ENCODE measurements around the gene ZFP90. TPM values are rescaled to one million over a fixed set of nuclear protein-coding genes. Genes with fewer than 3 reads are reported as not detected.

The ZFP90 gene
- polyA plus RNA-seq, 3 donors = 34.6 to 49.1 (median 43.2) TPM

DNA sequence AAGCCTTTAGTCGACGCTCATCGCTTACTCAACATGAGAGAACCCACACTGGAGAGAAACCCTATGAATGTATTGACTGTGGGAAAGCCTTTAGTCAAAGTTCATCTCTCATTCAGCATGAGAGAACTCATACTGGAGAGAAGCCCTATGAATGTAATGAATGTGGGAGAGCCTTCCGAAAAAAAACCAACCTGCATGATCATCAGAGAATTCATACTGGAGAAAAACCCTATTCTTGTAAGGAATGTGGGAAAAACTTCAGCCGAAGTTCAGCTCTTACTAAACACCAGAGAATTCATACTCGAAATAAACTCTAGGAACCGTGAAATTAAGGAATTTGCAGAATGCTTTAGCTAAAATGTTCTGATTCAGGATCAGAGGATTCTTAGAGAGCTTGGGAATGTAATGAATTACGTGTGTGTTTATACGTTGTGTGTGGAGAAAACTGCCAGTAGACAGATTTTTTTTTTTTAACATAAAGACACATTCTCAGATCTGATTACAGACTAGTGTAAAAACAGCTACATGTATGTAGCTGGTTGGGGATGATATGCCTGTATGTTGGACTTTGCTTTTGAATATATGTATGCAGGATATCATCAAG, 25.4 kb downstream of the ZFP90 start:
- DNase-seq = no peak

DNA sequence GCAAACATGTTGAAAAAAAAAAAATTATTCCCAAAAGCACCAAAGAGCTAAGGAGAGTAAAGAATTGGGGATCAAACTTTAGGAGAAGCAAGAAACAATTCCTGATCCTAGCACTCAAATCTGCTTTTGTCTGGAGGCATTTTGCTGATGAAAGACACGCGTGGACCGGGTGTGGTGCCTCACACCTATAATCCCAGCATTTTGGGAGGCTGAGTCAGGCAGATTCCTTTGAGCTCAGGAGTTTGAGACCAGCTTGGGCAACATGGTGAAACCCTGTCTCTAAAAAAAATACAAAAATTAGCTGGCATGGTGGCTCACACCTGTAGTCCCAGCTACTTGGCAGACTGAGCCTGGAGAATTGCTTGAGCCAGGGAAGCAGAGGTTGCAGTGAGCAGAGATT, 35.4 kb downstream of the ZFP90 start:
- no peak for DNase-seq

- no peak for DNase-seq
These were observed 36.0 kb downstream of the ZFP90 start for GRCh38 chr16:68575082-68575481.

DNA sequence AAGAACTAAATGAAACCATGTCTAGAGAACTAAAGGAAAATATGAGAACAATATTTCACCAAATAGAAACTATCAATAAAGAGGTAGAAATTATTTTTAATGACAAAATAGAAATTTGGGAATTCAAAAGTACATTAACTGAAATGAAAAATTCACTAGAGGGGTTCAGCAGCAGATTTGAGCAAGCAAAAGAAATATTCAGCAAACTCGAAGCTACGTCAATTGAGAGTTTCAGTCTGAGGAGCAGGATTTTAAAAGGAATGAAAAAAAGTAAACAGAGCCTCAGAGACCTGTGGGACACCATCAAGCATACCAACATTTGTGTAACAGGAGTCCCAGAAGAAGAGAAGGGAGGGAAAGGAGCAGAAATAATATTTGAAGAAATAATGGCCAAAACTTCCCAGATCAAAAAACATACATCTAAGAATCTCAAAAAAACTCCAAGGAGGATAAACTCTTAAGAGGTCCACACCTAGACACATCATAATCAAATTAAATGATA, 38.3 kb downstream of the ZFP90 start:
- DNase-seq = no peak

DNA sequence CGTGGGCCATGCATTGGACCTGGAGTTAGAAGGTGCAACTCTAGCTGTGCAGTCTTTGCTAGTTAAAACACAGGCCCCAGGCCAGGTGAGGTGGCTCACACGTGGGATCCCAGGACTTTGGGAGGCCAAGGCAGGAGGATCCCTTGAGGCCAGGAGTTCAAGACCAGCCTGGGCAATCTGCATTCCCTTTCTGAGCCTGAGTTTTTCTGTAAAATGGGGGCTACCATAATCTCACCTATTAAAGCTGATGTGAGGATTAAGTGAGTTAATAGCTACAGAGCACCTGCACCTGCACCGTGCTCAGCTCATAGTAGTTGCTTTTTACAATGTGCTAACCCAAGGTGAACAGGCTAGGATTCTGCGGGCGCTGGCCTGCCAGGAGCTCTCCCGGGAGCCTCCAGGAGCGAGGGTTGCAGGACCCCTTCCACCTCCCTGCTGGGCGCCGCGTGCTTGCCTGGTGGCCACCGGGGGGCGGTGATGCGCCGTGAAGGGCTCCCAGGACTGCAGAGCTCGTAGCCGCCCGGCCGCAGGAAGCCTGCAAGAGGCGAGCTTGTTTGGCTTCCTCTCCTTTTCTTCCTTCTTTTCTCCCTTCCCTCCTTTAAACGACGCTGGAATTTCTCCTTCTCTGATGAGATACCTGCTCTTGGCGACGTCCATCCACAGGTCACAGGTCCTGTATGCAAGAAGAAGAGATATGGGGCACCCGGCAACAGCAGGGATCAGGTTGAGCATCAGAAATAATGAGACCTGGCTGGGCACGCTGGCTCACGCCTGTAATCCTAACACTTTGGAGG, 51.3 kb downstream of the ZFP90 start:
- peak; percentile 61 for DNase-seq

DNA sequence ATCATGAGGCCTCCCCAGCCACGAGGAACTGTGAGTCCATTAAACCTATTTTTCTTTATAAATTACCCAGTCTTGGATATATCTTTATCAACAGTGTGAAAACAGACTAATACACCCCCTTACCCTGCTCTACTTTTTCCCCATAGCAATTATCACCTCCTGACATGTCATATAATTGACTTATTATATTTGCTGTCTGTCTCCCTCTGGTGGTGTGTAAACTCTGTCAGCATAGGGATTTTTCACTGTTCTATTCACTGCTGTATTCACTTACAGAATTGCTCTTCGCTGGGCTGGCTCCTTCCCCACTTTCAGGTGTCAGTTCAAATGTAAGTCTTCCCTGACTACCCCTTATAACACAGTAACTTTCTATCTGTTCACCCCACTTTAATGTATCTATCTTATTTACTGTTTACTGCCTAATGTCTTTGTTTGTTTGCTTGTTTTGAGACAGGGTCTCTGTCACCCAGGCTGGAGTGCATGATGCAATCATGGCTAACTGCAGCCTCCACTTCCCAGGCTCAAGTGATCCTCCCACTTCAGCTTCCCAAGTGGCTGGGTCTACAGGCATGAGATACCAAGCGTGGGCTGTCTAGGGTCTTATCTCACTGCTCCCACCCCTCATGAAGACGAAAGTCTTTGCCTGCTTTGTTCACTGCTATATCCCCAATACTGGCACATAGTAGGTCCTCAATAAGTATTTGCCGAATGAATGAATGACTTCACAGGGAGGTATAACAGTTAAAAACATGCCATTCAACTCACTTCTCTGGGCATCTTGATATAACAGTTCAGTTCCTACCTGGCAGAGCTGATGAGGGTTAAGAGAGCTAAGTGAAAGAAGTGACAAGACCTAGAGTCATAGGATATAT, 53.6 kb downstream of the ZFP90 start:
- no peak for DNase-seq

DNA sequence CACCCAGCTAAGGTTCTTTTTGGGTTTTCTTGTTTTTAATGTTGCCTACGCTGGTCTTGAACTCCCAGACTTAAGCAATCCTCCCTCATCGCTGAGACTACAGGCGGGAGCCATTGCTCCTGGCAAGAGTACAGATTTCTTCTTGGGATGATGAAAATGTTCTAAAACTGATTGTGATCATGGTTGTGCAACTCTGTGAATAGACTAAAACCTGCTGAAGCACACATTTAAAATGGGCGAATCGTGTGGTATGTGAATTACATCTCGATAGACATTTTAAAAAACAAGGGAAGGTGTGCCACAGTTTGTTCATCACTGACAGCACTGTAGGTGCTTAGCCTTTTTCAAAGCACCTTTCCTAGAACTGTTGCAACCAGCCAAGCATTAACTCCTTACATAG, 57.2 kb downstream of the ZFP90 start:
- no peak for DNase-seq

DNA sequence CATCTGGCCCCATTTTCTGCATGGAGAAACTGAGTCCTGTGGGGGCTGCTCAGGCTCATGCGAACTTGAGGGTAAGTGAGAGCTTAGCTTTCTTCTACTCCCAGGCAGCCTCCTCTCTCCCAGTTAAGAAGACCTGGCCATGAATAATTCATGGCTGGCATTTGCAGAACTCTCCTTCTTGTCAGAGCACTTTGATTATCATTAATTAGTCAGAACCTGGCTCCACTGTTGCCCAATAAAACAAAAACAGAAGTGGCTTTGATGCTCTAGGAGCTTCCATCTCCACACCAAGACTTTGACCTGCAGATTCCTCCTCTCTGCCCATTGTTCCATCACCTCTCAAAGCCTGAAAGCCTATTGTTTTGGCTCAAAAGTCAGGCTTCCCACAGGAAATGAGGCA, 60.5 kb downstream of the ZFP90 start:
- DNase-seq = no peak

DNA sequence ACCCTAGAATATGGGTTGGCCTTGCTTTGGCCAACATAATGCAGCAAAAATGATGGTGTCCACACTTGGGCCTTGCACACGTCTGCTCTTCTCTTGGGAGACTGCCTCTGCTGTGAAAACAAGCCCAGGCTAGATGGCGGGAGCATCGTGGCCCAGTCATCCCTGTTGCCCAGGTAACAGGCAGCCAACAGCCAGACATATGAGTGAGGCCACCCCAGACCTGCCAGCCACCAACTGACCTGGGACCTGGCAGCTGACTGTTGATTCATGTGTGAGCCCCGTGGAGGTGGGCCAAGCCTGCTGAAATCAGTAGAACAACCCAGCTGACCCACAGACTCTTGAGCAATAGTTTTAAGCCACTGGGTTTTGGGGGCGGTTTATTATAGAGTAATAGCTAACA, 66.7 kb downstream of the ZFP90 start:
- DNase-seq = no peak

DNA sequence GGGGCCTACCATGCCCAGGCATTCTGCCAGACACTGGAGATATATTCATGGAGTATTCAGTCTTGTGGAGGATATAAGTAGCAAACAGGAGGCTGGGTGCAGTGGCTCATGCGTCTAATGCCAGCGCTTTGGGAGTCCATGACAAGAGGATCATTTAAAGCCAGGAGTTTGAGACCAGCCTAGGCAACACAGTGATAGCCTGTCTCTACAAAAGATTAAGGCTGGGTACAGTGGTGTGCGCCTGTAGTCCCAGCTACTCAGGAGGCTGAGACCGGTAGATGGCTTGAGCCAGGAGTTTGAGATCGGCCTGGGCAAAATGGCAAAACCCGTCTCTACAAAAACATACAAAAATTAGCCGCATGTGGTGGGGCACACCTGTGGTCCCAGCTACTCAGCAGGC, 68.4 kb downstream of the ZFP90 start:
- no peak for DNase-seq

GRCh38 chr16:68608330-68608729, 69.2 kb downstream of the ZFP90 start:
- no peak for DNase-seq

GRCh38 chr16:68612996-68613395, 73.9 kb downstream of the ZFP90 start:
- DNase-seq = no peak

DNA sequence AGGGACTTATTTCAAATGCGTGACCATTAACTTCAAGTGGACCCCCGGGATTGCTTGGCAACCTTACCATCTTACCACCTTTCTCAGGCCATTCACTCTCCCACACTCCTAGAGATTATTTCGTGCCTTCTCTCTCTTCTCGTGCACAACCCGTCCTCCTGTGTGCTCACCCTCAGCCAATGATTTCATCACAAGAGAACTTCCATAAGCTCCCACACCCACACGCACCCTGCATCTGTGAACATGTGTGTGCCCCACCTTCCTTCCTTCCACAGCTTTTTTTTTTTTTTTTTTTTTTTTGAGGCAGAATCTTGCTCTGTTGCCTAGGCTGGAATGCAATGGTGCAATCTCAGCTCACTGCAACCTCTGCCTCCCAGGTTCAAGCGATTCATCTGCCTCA, 78.6 kb downstream of the ZFP90 start:
- DNase-seq = no peak

Other genes starting within 250 kb of the ZFP90 start
- 10 to 100 TPM; 22.3 to 25.4 (median 24.7) TPM for gene SLC7A6OS, start 228.3 kb upstream of the ZFP90 start, polyA plus RNA-seq (ENCODE audit: insufficient read length in 3 of 3)
- gene PRMT7, start 228.3 kb upstream of the ZFP90 start, polyA plus RNA-seq (ENCODE audit: insufficient read length in 3 of 3) = 10 to 100 TPM; 47.1 to 71.1 (median 64.8) TPM
- gene SMPD3, start 90.8 kb upstream of the ZFP90 start, polyA plus RNA-seq (ENCODE audit: insufficient read length in 3 of 3) = 1 to 10 TPM; 1.0 to 2.2 (median 1.5) TPM
- gene CDH3, start 106.0 kb downstream of the ZFP90 start, polyA plus RNA-seq (ENCODE audit: insufficient read length in 3 of 3) = 10 to 100 TPM; 62.2 to 67.6 (median 64.9) TPM
- 100 to 1,000 TPM in 1 of 3 donors, 10 to 100 TPM in 2; 87.4 to 116 (median 95.9) TPM for gene CDH1, start 198.0 kb downstream of the ZFP90 start, polyA plus RNA-seq (ENCODE audit: insufficient read length in 3 of 3)

Measured in renal pelvis (tissue), 4 donors.